Measurements from ENCODE around the gene STEAP1.

STEAP1 gene

GRCh38 chr7:90190995-90191394 lies 36.7 kb downstream of the STEAP1 start:
- no peaks in the 10 kb centered on the region for H3K27me3 ChIP-seq (replicated peaks)
- in situ Hi-C loops (cut with HindIII; ENCODE audit: low pct_ligation_motif_present, low sequenced_read_pairs): no loop called here
- no peaks in the 10 kb centered on the region for H3K36me3 ChIP-seq (replicated peaks)
- no peak for DNase-seq
- no peak overlapping the region for H3K27ac ChIP-seq
- TF ChIP-seq CTCF (IDR thresholded peaks at IDR 0.05; ENCODE audit: low read depth, low read length, missing control alignments): no peak
- H3K4me3 ChIP-seq (ENCODE audit: low read depth, low read length): no peak overlapping the region

GRCh38 chr7:90191648-90192047 lies 37.4 kb downstream of the STEAP1 start:
- H3K27ac ChIP-seq: no peak overlapping the region
- in situ Hi-C loops (cut with HindIII; ENCODE audit: low pct_ligation_motif_present, low sequenced_read_pairs): no loop called here
- DNase-seq: no peak
- H3K4me3 ChIP-seq (ENCODE audit: low read depth, low read length): no peak overlapping the region
- no peak for TF ChIP-seq CTCF (IDR thresholded peaks at IDR 0.05; ENCODE audit: low read depth, low read length, missing control alignments)
- H3K27me3 ChIP-seq (replicated peaks): no peaks in the 10 kb centered on the region
- H3K36me3 ChIP-seq (replicated peaks): no peaks in the 10 kb centered on the region

- H3K27ac ChIP-seq: no peak overlapping the region
- in situ Hi-C loops (cut with HindIII; ENCODE audit: low pct_ligation_motif_present, low sequenced_read_pairs): no loop called here
Observed at GRCh38 chr7:90192876-90193750, 38.8 kb downstream of the STEAP1 start.

GRCh38 chr7:90194911-90195809 lies 40.9 kb downstream of the STEAP1 start:
- Histone ChIP-seq H3K27me3 (replicated peaks) (no peaks in the 10 kb centered on the region), H3K4me3 (ENCODE audit: low read depth, low read length) (no peak overlapping the region), H3K36me3 (replicated peaks) (no peaks in the 10 kb centered on the region), H3K27ac (no peak overlapping the region)
- no peak for DNase-seq
- in situ Hi-C loops (cut with HindIII; ENCODE audit: low pct_ligation_motif_present, low sequenced_read_pairs): no loop called here
- TF ChIP-seq CTCF (IDR thresholded peaks at IDR 0.05; ENCODE audit: low read depth, low read length, missing control alignments): no peak

More at GRCh38 chr7:90192876-90193750, 38.8 kb downstream of the STEAP1 start:
- Histone ChIP-seq H3K36me3 (replicated peaks) (no peaks in the 10 kb centered on the region), H3K4me3 (ENCODE audit: low read depth, low read length) (no peak overlapping the region), H3K27me3 (replicated peaks) (no peaks in the 10 kb centered on the region)
- TF ChIP-seq CTCF (IDR thresholded peaks at IDR 0.05; ENCODE audit: low read depth, low read length, missing control alignments): no peak
- DNase-seq: no peak

GRCh38 chr7:90201500-90202195 lies 47.4 kb downstream of the STEAP1 start:
- H3K27ac ChIP-seq: no peak overlapping the region
- in situ Hi-C loops (cut with HindIII; ENCODE audit: low pct_ligation_motif_present, low sequenced_read_pairs): no loop called here
- no peaks in the 10 kb centered on the region for H3K27me3 ChIP-seq (replicated peaks)
- TF ChIP-seq CTCF (IDR thresholded peaks at IDR 0.05; ENCODE audit: low read depth, low read length, missing control alignments): no peak
- no peak overlapping the region for H3K4me3 ChIP-seq (ENCODE audit: low read depth, low read length)
- no peaks in the 10 kb centered on the region for H3K36me3 ChIP-seq (replicated peaks)
- no peak for DNase-seq
